CD4-positive, alpha-beta T cell (primary cell): ENCODE data around the gene PTCHD1. TPM values are rescaled to one million over a fixed set of nuclear protein-coding genes. Genes with fewer than 3 reads are reported as not detected.

Source experiments
- ATAC-seq: fragments of 200-7000 bp; cut with Tn5 transposase; one replicate; pipeline ENCODE4 v1.10.0; 2022; ENCODE audit warnings: mild to moderate bottlenecking; ENCODE audit not compliant: poor library complexity
- CTCF ChIA-PET: fragments of 350-600 bp; sonication (Branson Sonifier 250); formaldehyde crosslinking; loops from one replicate; lab custom pipeline; 2021; ENCODE audit warnings: antibody characterized with exemption, inconsistent platforms; lab: Charles Lee
- POLR2A ChIA-PET: fragments of 350-600 bp; sonication (Branson Sonifier 250); formaldehyde crosslinking; loops from one replicate; lab custom pipeline; 2021; ENCODE audit warnings: antibody characterized with exemption, inconsistent platforms; lab: Charles Lee
- DNase-seq, 14 experiments: peaks; one replicate each; pipeline ENCODE4 v3.0.0-alpha.2; 2013 to 2020; ENCODE audit warnings: mixed read lengths in 2 of 14
- H3K27ac ChIP-seq, 2 donors: one replicate each; pipeline versions ENCODE4 v1.5.1 to v1.7.0; 2013; ENCODE audit warnings: low read length in 2 of 2, low read depth in 1 of 2, mild to moderate bottlenecking in 1 of 2
- H3K27me3 ChIP-seq, 2 experiments: 1 replicate in 1 of 2; 2 replicates in 1 of 2; pipeline versions ENCODE4 v1.6.1 to v1.7.0; 2013; ENCODE audit warnings: low read length in 2 of 2, control low read depth in 1 of 2, mild to moderate bottlenecking in 1 of 2, moderate library complexity in 1 of 2; ENCODE audit not compliant: insufficient read depth in 2 of 2, control insufficient read depth in 1 of 2
- H3K36me3 ChIP-seq: one replicate; pipeline ENCODE4 v1.6.1; 2013; ENCODE audit warnings: low read length, control low read depth; ENCODE audit not compliant: insufficient read depth
- H3K4me1 ChIP-seq: one replicate; pipeline ENCODE4 v1.6.1; 2013; ENCODE audit warnings: low read length, control low read depth; ENCODE audit not compliant: insufficient read depth
- H3K4me3 ChIP-seq: one replicate; pipeline ENCODE4 v1.5.1; 2013; ENCODE audit warnings: mild to moderate bottlenecking, low read length, moderate library complexity
- H3K9me3 ChIP-seq, 2 experiments: 1 replicate in 1 of 2; 2 replicates in 1 of 2; pipeline versions ENCODE4 v1.6.1 to v1.7.0; 2013; ENCODE audit warnings: low read length in 2 of 2, mild to moderate bottlenecking in 2 of 2, control low read depth in 1 of 2, moderate library complexity in 1 of 2; ENCODE audit not compliant: control insufficient read depth in 1 of 2, insufficient read depth in 1 of 2
- H3K27ac Mint-ChIP-seq: one replicate; pipeline ENCODE4 v1.8.0; 2020; ENCODE audit warnings: mixed read lengths
- H3K27me3 Mint-ChIP-seq: one replicate; pipeline ENCODE4 v1.8.0; 2021; ENCODE audit warnings: mixed read lengths
- H3K36me3 Mint-ChIP-seq: one replicate; pipeline ENCODE4 v1.8.0; 2021; ENCODE audit warnings: low read depth, mixed read lengths
- H3K4me1 Mint-ChIP-seq: one replicate; pipeline ENCODE4 v1.8.0; 2021; ENCODE audit warnings: low read depth, mixed read lengths
- H3K4me3 Mint-ChIP-seq: one replicate; pipeline ENCODE4 v1.8.0; 2020; ENCODE audit warnings: mild to moderate bottlenecking, mixed read lengths
- H3K9me3 Mint-ChIP-seq: one replicate; pipeline ENCODE4 v1.8.0; 2020; ENCODE audit warnings: mixed read lengths
- CTCF ChIP-seq: fragments of 200-600 bp; IDR thresholded peaks from one replicate; pipeline ENCODE4 v1.8.0; 2022; ENCODE audit warnings: antibody characterized with exemption, mild to moderate bottlenecking
- intact Hi-C, 2 experiments: fragments of 100-400 bp; cut with DNase I in 1 of 2; cut with micrococcal nuclease in 1 of 2; formaldehyde crosslinking; loops; one replicate each; pipeline versions ENCODE4 v1.15.1 to v1.9.0; 2023 to 2025; cut with DNase I, micrococcal nuclease
- total RNA-seq, 174 experiments: library from RNA in 2 of 174; stranded (reverse) in 2 of 174; gene quantifications; one replicate each; pipeline ENCODE4 v1.2.3 and lab custom pipeline; 2021 to 2026

PTCHD1 gene
- total RNA-seq, 2 experiments from 2014 or later, result not detected

DNA sequence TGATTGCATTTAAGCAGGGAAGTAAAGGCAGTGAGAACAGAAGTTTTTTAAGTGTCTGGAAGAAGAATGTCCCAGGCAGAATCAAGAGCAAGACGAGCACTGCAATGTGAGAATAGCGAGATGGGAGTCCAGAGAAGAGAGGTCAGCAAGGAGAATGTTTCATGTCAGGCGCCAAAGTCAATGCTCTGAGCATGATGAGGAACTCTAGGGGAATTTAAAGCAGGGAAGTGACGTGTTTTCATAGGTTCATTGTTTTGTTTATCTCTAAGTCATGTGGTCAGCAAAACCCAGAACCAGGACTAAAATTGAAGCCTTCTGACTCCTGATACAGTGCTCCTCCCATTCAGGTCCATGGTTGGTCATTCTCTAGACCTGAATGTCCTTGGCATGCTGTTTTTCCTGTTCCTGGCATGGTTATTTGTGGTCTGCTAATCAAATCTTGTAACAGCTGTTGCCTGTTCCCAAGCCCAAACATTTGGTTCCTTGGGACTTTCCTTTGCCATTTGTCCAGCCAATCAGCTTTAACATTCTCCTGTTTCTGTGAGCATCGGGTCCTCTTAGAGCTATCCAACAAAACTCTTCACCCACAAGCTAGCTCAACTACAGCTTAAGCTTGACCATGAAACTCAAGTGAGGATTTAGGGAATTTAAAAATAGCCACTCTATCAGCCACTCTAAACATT lies 37.7 kb downstream of the PTCHD1 start:
- no peak for TF ChIP-seq CTCF
- H3K4me3 ChIP-seq, result no peak overlapping the region
- H3K27me3 ChIP-seq, result no peaks in the 10 kb centered on the region
- intact Hi-C loops, result no loop called here
- POLR2A ChIA-PET, result no interaction called here
- peaks cover 11% of the 10 kb centered on the region for H3K27me3 Mint-ChIP-seq
- no peak overlapping the region for H3K27ac Mint-ChIP-seq
- no peaks in the 10 kb centered on the region for H3K4me1 Mint-ChIP-seq
- no peaks in the 10 kb centered on the region for H3K9me3 ChIP-seq
- H3K9me3 Mint-ChIP-seq, result no peaks in the 10 kb centered on the region
- H3K36me3 ChIP-seq, result no peaks in the 10 kb centered on the region
- CTCF ChIA-PET, result no interaction called here
- DNase-seq, result no peak
- no peak overlapping the region for H3K27ac ChIP-seq
- H3K4me1 ChIP-seq, result no peaks in the 10 kb centered on the region
- no peaks in the 10 kb centered on the region for H3K36me3 Mint-ChIP-seq
- H3K4me3 Mint-ChIP-seq, result no peak overlapping the region
- ATAC-seq, result no peak

GRCh38 chrX:23373129-23373804 lies 38.6 kb downstream of the PTCHD1 start:
- Histone ChIP-seq H3K4me3 (no peak overlapping the region), H3K27ac (no peak overlapping the region), H3K27me3 (no peaks in the 10 kb centered on the region), H3K36me3 (no peaks in the 10 kb centered on the region), H3K9me3 (no peaks in the 10 kb centered on the region), H3K4me1 (no peaks in the 10 kb centered on the region)
- H3K9me3 Mint-ChIP-seq, result no peaks in the 10 kb centered on the region
- intact Hi-C loops, result no loop called here
- ChIA-PET CTCF (no interaction called here), POLR2A (no interaction called here)
- H3K27ac Mint-ChIP-seq, result no peak overlapping the region
- H3K27me3 Mint-ChIP-seq, result peaks cover 9% of the 10 kb centered on the region
- TF ChIP-seq CTCF, result no peak
- no peaks in the 10 kb centered on the region for H3K36me3 Mint-ChIP-seq
- ATAC-seq, result no peak
- DNase-seq, result no peak
- no peaks in the 10 kb centered on the region for H3K4me1 Mint-ChIP-seq
- no peak overlapping the region for H3K4me3 Mint-ChIP-seq

DNA sequence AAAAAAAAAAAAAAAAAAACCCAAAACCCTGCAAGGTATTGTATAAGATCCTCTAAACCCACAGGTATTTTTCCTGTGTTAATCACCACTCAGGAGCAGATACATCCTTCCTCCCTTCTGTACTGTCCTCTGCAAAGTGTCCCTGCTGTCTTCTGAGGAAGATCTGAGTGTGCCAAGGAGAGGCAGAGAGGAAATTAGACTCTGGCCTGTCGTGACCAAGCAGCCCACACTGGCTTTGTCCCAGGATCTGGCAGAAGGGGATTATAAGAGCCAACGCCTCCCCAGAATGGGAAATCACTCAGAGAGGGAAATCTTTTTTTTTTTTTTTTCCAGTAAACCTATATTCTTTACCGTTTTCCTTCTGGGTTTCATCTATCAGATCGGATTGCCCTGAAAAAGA lies 39.6 kb downstream of the PTCHD1 start:
- CTCF ChIA-PET, result no interaction called here
- no peak overlapping the region for H3K27ac Mint-ChIP-seq
- H3K36me3 Mint-ChIP-seq, result no peaks in the 10 kb centered on the region

More for the DNA sequence above, 39.6 kb downstream of the PTCHD1 start:
- Mint-ChIP-seq H3K4me1 (no peaks in the 10 kb centered on the region), H3K9me3 (no peaks in the 10 kb centered on the region), H3K27me3 (peaks cover 5% of the 10 kb centered on the region), H3K4me3 (no peak overlapping the region)
- intact Hi-C loops, result no loop called here
- TF ChIP-seq CTCF, result no peak
- DNase-seq (no peak), ATAC-seq (no peak)
- Histone ChIP-seq H3K4me1 (no peaks in the 10 kb centered on the region), H3K9me3 (no peaks in the 10 kb centered on the region), H3K27me3 (no peaks in the 10 kb centered on the region), H3K36me3 (no peaks in the 10 kb centered on the region), H3K27ac (no peak overlapping the region), H3K4me3 (no peak overlapping the region)
- POLR2A ChIA-PET, result no interaction called here
